Midbrain (tissue), 1 donor: ENCODE results near the gene DENND6A.
A peak's percentile ranks its signal among the peaks of the same experiment; 100 is the strongest.
"Not testable (repeated sequence)": the region's sequence is repeated elsewhere in the genome, so short reads cannot be mapped to it uniquely, and the experiment has no call there.

Experiments used
- DNase-seq: peaks from one replicate; lab custom pipeline; 2025; lab: John Stamatoyannopoulos, UW

DENND6A gene

GRCh38 chr3:57634259-57634658 is 58.6 kb downstream of the DENND6A start:
- not testable (repeated sequence) for DNase-seq

- DNase-seq: peak; percentile 44
Measured at GRCh38 chr3:57627976-57628375, 64.9 kb downstream of the DENND6A start.

GRCh38 chr3:57624801-57625200 is 68.1 kb downstream of the DENND6A start:
- DNase-seq: no peak

DNA sequence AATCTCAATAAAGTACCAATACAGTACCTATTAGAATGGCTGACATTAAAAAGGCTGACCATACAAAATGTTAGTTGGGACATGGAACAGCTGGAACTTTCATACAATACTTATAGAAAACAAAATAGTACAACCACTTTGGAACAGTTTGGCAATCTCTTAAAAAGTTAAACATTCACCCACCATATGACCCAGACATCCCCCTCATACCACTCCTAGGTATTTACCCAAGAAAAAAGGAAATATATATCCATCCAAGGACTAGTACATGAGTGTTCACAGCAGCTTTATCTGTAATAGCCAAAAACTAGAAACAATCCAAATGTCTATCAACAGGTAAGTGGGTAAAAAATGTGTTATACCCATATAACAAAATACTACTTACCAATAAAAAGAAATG is 70.5 kb downstream of the DENND6A start:
- DNase-seq: no peak

GRCh38 chr3:57617739-57618138 is 75.1 kb downstream of the DENND6A start:
- DNase-seq: no peak

GRCh38 chr3:57616233-57616632 is 76.6 kb downstream of the DENND6A start:
- DNase-seq: no peak

GRCh38 chr3:57611870-57612269 is 81.0 kb downstream of the DENND6A start:
- not testable (repeated sequence) for DNase-seq

- DNase-seq: no peak
Measured at GRCh38 chr3:57605683-57606082, 87.2 kb downstream of the DENND6A start.

DNA sequence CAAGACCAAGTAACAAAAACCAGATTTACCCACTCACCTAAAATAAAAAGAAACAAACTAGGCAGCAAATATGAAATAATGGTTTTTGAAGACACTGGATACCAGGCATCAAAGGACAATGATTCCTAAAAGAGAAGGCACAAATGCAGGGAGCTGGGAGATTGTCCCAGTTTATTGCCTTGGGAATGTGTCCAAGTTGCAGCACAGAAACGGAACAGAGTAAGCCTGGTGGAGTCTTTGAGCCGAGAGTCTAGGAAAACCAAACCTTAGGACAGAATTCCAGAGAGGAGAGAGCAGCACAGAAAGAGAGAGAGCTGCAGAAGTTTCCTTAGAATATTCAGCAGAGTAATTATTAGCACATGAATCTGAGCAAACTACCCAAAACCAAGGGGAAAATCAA is 87.9 kb downstream of the DENND6A start:
- no peak for DNase-seq

DNA sequence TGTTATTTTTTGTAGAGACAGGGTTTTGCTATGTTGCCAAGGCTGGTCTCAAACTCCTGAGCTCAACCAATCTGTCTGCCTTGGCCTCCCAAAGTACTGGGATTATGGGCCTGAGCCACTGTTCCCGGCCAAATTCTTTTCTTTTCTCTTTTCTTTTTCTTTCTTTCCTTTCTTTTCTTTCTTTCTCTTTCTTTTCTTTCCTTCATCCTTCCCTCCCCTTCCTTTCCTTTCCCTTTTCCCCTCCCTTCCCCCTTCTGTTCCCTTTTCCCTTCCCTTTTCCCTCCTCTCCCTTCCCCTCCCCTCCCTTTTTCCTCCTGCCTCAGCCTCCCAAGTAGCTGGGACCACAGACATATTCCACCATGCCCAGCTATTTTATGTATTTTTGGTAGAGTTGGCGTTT is 92.7 kb downstream of the DENND6A start:
- no peak for DNase-seq

DNA sequence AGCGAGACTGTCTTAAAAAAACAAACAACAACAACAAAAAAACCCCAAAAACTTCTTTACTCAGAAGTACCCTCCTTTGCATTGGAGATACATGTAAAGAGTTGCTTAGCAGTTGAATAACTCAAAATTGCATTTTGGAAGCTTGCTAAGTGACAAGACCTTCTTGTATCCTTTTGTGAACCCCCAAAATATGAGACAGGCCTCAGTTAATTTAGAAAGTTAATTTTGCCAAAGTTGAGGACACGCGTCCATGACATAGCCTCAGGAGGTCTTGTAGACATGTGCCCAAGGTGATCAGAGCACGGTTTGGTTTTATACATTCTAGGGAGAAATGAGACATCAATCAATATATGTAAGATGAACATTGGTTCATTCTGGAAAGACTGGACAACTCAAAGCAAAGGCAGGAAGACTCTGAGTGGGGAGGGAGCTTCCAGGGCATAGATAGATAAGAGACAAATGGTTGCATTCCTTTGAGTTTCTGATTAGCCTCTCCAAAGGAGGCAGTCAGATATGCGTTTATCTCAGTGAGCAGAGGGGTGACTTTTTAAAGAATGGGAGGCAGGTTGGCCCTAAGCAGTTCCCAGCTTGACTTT is 94.0 kb downstream of the DENND6A start:
- DNase-seq: no peak

DNA sequence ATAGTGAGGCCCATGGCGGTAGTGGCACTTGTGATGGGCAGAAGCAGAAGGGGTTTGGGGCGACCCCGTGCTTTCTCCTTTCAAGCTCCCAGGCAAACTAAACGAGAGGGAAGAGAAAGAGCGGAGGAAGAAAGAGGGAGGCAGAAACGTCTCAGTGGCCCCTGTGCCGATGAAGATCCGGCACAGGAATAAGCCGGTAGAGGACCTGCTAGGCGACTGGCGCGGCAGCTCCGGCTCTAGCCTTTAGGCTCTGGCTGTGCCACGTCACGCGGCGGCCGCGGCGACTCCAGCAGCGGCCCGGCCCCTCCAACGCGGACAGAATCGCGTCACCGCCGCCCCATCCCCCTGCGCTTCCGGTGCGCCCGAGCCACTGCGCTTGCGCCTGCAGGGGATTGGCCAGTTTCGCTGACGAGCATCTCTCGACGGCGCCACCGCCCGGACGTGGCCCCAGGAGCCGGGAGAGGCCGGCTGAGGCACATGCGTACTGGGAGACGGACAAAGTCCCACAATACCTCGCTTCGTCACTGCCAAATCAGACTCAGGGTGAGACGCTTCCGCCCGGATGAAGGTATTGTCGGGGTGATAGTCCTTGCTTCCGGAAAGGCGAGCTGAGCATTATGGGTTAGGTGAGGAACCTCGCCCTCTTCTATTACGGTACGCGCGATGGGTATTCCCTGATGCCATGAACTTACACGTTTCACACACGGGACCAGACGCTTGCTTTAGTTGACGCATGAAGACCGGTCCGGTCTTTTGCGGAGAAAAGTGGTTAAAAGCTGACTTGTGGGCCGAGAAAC is 95.6 kb downstream of the DENND6A start, which contains the start of gene ARF4:
TSS of gene ARF4 (minus strand) at position 218 of the 797 bp plus-strand sequence. CDS start at position 14, 204 bp downstream.
- DNase-seq: peak; percentile 99

DNA sequence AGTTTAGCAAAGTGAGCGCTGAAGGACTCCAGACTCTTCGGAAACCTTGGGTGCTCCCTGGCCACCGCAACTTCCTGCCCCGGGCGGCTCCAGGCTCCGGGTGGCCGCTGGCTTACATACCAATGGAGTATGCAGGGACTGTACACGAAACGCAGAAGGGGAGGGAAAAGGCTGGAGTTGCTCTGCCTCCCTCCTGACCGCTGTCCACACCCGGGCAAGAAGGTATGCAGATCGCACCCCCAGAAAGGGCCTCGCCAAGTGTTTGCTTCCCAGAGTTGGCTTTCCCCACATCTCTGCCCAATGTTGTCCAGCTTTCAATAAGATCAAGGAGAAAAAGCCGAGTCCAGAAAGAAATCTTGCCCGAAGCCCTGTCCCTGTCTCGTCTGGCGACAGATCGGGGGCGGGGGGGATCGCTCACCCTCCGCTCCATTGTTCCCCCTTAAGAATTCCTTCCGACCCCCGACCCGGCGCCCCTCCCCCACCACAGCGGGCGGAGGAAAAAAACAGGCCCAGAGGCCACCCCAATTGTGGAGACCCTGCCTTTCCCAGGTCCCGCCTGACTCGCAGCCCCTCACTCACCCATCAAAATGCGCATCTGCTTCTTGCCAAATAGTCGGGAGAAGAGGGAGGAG is 96.3 kb downstream of the DENND6A start:
- peak; percentile 52 for DNase-seq

DNA sequence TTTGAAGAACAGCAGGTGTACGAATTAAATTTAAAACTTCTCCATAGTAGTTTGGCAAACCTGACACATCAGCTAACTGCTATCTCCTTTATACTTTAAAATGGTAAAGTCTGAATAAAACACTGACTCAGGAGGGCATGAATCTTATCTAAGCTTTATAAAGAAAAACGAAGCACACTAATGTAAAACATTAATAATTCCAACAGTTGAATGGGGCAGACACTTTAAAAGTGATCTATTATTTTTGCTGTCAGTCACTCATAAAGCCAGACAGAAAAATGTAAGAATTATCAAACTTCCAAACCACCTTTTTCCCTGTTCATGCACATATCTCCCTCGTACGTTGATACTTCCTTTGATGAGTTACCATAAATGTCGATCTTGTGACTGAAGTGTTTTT is 98.3 kb downstream of the DENND6A start:
- DNase-seq: no peak

DNA sequence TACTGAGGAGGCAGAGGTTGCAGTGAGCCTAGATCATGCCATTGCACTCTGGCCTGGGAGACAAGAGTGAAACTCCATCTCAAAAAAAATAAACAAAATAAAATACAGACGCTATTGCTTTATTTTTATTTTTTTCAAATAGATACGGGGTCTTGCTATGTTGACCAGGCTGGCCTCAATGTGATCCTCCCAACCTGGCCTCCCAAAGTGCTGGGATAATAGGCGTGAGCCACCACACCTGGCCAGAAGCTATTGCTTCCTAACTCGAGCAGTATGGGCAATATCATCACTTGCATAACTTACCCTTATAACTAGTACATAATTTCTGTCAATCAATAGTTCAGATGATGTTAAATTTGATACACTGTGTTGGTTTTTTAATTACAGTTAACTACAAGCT is 98.7 kb downstream of the DENND6A start:
- DNase-seq: no peak

DNA sequence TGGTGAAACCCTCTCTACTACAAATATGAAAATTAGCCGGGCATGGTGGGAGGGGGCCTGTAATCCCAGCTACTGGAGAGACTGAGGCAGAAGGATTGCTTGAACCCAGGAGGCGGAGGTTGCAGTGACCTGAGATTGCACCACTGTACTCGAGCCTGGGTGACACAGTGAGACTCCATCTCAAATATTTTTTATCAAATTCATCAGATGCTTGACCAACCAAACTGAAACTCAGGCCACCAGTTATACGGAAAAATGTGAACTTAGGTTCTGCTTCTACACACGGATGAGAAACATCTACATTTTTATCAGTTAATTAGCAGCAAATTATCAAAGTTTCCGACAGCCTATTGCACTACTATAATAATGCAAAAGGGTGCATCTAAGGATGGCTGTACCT is 100.6 kb downstream of the DENND6A start:
- DNase-seq: no peak

GRCh38 chr3:57587905-57588304 is 105.0 kb downstream of the DENND6A start:
- no peak for DNase-seq

DNA sequence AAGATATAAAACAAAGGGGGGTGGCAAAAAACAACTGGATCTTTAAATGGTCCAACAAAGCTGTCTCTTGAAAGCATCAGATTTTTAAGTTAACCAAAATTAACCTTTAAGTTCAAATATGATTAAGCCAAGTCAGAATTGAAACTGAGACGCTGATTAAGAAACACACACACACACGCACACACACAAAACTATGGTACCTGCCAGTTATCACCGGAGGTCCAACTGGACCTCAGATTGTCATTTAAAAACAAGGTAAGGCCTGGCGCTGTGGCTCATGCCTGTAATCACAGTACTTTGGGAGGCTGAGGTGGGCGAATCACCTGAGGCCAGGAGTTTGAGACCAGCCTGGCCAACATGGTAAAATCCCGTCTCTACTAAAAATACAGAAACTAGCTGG is 106.1 kb downstream of the DENND6A start:
- no peak for DNase-seq

DNA sequence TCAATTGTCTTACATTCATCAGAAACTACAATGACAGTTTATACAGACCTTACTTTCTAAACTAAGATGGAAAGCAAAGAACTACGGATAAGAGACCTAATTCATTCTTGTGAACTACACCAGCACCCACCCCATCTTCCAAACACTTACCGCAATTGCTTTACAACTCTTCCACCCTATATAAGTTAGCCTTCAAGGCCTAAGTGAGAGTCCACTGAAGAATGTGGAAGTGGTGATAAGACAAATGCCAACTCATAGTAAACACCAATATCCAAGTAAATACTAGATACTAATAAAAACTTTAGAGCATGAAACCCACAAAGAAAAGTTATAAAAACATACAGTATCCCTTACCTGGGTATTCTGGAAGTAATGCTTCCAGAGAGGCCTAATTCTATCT is 109.3 kb downstream of the DENND6A start:
- DNase-seq: no peak

- DNase-seq: no peak
Measured at GRCh38 chr3:57582474-57583168, 110.3 kb downstream of the DENND6A start.

DNA sequence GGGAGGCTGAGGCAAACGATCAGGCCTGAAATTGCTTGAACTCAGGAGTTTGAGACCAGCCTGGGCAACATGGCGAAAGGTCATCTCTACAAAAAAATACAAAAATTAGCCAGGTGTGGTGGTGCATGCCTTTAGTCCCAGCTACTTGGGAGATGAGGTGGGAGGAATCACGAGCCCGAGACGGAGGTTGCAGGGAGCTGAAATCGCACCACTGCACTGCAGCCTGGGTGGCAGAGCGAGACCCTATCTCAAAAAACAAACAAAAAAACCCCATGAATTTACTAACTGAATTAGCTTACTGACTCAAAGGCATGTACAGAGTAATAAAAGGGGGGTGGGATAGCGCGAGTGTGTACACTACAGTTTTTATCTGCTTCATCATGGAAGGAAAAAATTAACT is 115.1 kb downstream of the DENND6A start:
- DNase-seq: no peak

- no peak for DNase-seq
Measured at GRCh38 chr3:57575966-57576626, 116.8 kb downstream of the DENND6A start.
